ENCODE data around the gene SCAMP4.

Gene SCAMP4

GRCh38 chr19:1888385-1888784 lies 16.8 kb upstream of the SCAMP4 start:
- no peak for TF ChIP-seq CTCF (IDR thresholded peaks at IDR 0.05; ENCODE audit: low read depth, low read length)
- no peak for TF ChIP-seq EZH2phosphoT487 (IDR thresholded peaks at IDR 0.05; ENCODE audit: low read depth)
- Histone ChIP-seq H3K27me3 (ENCODE audit: low read depth, low read length) (no peaks in the 10 kb centered on the region), H3K9ac (ENCODE audit: low read length) (no peak overlapping the region), H3K4me2 (ENCODE audit: low read length) (no peak overlapping the region), H3K9me3 (ENCODE audit: insufficient read depth, low read length) (no peaks in the 10 kb centered on the region), H3K4me1 (ENCODE audit: low read length) (peaks cover 13% of the 10 kb centered on the region), H3K79me2 (ENCODE audit: low read length) (peaks cover 17% of the 10 kb centered on the region), H4K20me1 (ENCODE audit: insufficient read depth, low read length) (peaks cover 15% of the 10 kb centered on the region), H2AFZ (ENCODE audit: low read depth, low read length) (no peak overlapping the region), H3K36me3 (replicated peaks; ENCODE audit: low read depth, low read length) (no peaks in the 10 kb centered on the region), H3K4me3 (ENCODE audit: low read length) (no peak overlapping the region), H3K27ac (ENCODE audit: low read length) (no peak overlapping the region)

GRCh38 chr19:1889907-1890306 lies 15.3 kb upstream of the SCAMP4 start:
- Histone ChIP-seq H3K4me1 (ENCODE audit: low read length) (peaks cover 3% of the 10 kb centered on the region; the same call in 1 of the 2 replicates), H2AFZ (ENCODE audit: low read depth, low read length) (no peak overlapping the region), H3K4me2 (ENCODE audit: low read length) (no peak overlapping the region), H3K36me3 (replicated peaks; ENCODE audit: low read depth, low read length) (no peaks in the 10 kb centered on the region), H3K27me3 (ENCODE audit: low read depth, low read length) (no peaks in the 10 kb centered on the region), H3K4me3 (ENCODE audit: low read length) (no peak overlapping the region), H4K20me1 (ENCODE audit: insufficient read depth, low read length) (peaks cover under 1% of the 10 kb centered on the region; the same call in 1 of the 2 replicates), H3K27ac (ENCODE audit: low read length) (no peak overlapping the region), H3K9me3 (ENCODE audit: insufficient read depth, low read length) (no peaks in the 10 kb centered on the region), H3K9ac (ENCODE audit: low read length) (no peak overlapping the region), H3K79me2 (ENCODE audit: low read length) (peaks cover 2% of the 10 kb centered on the region)
- TF ChIP-seq EZH2phosphoT487 (IDR thresholded peaks at IDR 0.05; ENCODE audit: low read depth) (no peak), CTCF (IDR thresholded peaks at IDR 0.05; ENCODE audit: low read depth, low read length) (no peak)

GRCh38 chr19:1893791-1894190 lies 11.4 kb upstream of the SCAMP4 start:
- H3K27me3 ChIP-seq (ENCODE audit: low read depth, low read length), result no peaks in the 10 kb centered on the region
- no peak overlapping the region for H3K27ac ChIP-seq (ENCODE audit: low read length)
- no peaks in the 10 kb centered on the region for H3K36me3 ChIP-seq (replicated peaks; ENCODE audit: low read depth, low read length)
- H3K9me3 ChIP-seq (ENCODE audit: insufficient read depth, low read length), result no peaks in the 10 kb centered on the region
- no peak overlapping the region for H3K4me2 ChIP-seq (ENCODE audit: low read length)
- no peaks in the 10 kb centered on the region for H3K79me2 ChIP-seq (ENCODE audit: low read length)
- no peak overlapping the region for H3K4me3 ChIP-seq (ENCODE audit: low read length)
- H4K20me1 ChIP-seq (ENCODE audit: insufficient read depth, low read length), result no peaks in the 10 kb centered on the region
- TF ChIP-seq CTCF (IDR thresholded peaks at IDR 0.05; ENCODE audit: low read depth, low read length) (no peak), EZH2phosphoT487 (IDR thresholded peaks at IDR 0.05; ENCODE audit: low read depth) (no peak)
- peaks cover 18% of the 10 kb centered on the region for H3K4me1 ChIP-seq (ENCODE audit: low read length)
- H2AFZ ChIP-seq (ENCODE audit: low read depth, low read length), result no peak overlapping the region
- no peak overlapping the region for H3K9ac ChIP-seq (ENCODE audit: low read length)

GRCh38 chr19:1896508-1896907 lies 8.7 kb upstream of the SCAMP4 start:
- Histone ChIP-seq H3K9me3 (ENCODE audit: insufficient read depth, low read length) (no peaks in the 10 kb centered on the region), H3K79me2 (ENCODE audit: low read length) (no peaks in the 10 kb centered on the region), H2AFZ (ENCODE audit: low read depth, low read length) (no peak overlapping the region), H4K20me1 (ENCODE audit: insufficient read depth, low read length) (no peaks in the 10 kb centered on the region), H3K27me3 (ENCODE audit: low read depth, low read length) (no peaks in the 10 kb centered on the region), H3K4me1 (ENCODE audit: low read length) (peaks cover 18% of the 10 kb centered on the region), H3K27ac (ENCODE audit: low read length) (no peak overlapping the region), H3K4me3 (ENCODE audit: low read length) (peak overlapping the region; percentile 66), H3K36me3 (replicated peaks; ENCODE audit: low read depth, low read length) (no peaks in the 10 kb centered on the region), H3K4me2 (ENCODE audit: low read length) (peak overlapping the region; percentile 79; the same call in 1 of the 2 replicates), H3K9ac (ENCODE audit: low read length) (no peak overlapping the region)
- TF ChIP-seq CTCF (IDR thresholded peaks at IDR 0.05; ENCODE audit: low read depth, low read length) (no peak), EZH2phosphoT487 (IDR thresholded peaks at IDR 0.05; ENCODE audit: low read depth) (no peak)

All from OCI-LY3 (cell line).